Trophoblast cell (in vitro differentiated cells and primary cell): ENCODE results near the gene MRPL53.
A peak's percentile ranks its signal among the peaks of the same experiment; 100 is the strongest.

Source experiments
- DNase-seq, 2 donors: peaks; one replicate each; pipeline ENCODE4 v3.0.0-alpha.2; 2016
- H2AFZ ChIP-seq: 2 replicates; pipeline ENCODE4 v1.6.1; 2013; ENCODE audit warnings: low read length, moderate library complexity, mild to moderate bottlenecking; ENCODE audit not compliant: insufficient read depth, poor library complexity
- H2AK5ac ChIP-seq: 2 replicates; pipeline ENCODE4 v1.6.1; 2013; ENCODE audit warnings: mild to moderate bottlenecking, low read length
- H2BK120ac ChIP-seq: 2 replicates; pipeline ENCODE4 v1.6.1; 2013; ENCODE audit warnings: low read length, mild to moderate bottlenecking, moderate library complexity; ENCODE audit not compliant: insufficient read depth, poor library complexity
- H2BK12ac ChIP-seq: 2 replicates; pipeline ENCODE4 v1.6.1; 2013; ENCODE audit warnings: mild to moderate bottlenecking, low read length, moderate library complexity
- H2BK5ac ChIP-seq: 2 replicates; pipeline ENCODE4 v1.6.1; 2013; ENCODE audit warnings: low read length, low read depth, moderate library complexity, mild to moderate bottlenecking; ENCODE audit not compliant: poor library complexity
- H3K14ac ChIP-seq: 2 replicates; pipeline ENCODE4 v1.6.1; 2013; ENCODE audit warnings: mild to moderate bottlenecking, low read length
- H3K18ac ChIP-seq: 2 replicates; pipeline ENCODE4 v1.6.1; 2013; ENCODE audit warnings: mild to moderate bottlenecking, low read length
- H3K23ac ChIP-seq: 2 replicates; pipeline ENCODE4 v1.6.1; 2013; ENCODE audit warnings: low read length
- H3K27ac ChIP-seq: 2 replicates; pipeline ENCODE4 v1.5.1; 2013; ENCODE audit warnings: low read depth, mild to moderate bottlenecking, inconsistent platforms, low read length, moderate library complexity
- H3K27me3 ChIP-seq: 2 replicates; pipeline ENCODE4 v1.6.1; 2013; ENCODE audit warnings: inconsistent platforms, mild to moderate bottlenecking, low read length, moderate library complexity; ENCODE audit not compliant: insufficient read depth
- H3K36me3 ChIP-seq, 2 experiments: 1 replicate in 1 of 2; 2 replicates in 1 of 2; pipeline ENCODE4 v1.6.1; 2013; ENCODE audit warnings: low read length in 2 of 2, mild to moderate bottlenecking in 2 of 2, moderate library complexity in 1 of 2; ENCODE audit not compliant: insufficient read depth in 2 of 2, control insufficient read depth in 1 of 2
- H3K4ac ChIP-seq: 2 replicates; pipeline ENCODE4 v1.6.1; 2013; ENCODE audit warnings: low read depth, mild to moderate bottlenecking, low read length, moderate library complexity
- H3K4me1 ChIP-seq, 2 experiments: 1 replicate in 1 of 2; 2 replicates in 1 of 2; pipeline ENCODE4 v1.6.1; 2013; ENCODE audit warnings: low read length in 2 of 2, mild to moderate bottlenecking in 2 of 2, moderate library complexity in 1 of 2; ENCODE audit not compliant: insufficient read depth in 2 of 2, control insufficient read depth in 1 of 2
- H3K4me2 ChIP-seq: 2 replicates; pipeline ENCODE4 v1.6.1; 2013; ENCODE audit warnings: inconsistent platforms, mild to moderate bottlenecking, low read length, moderate library complexity
- H3K4me3 ChIP-seq: 2 replicates; pipeline ENCODE4 v1.5.1; 2013; ENCODE audit warnings: mild to moderate bottlenecking, low read depth, low read length, inconsistent platforms
- H3K79me1 ChIP-seq: one replicate; pipeline ENCODE4 v1.6.1; 2013; ENCODE audit warnings: low read length
- H3K79me2 ChIP-seq: 2 replicates; pipeline ENCODE4 v1.6.1; 2013; ENCODE audit warnings: low read length, mild to moderate bottlenecking; ENCODE audit not compliant: control insufficient read depth, insufficient read depth, poor library complexity
- H3K9ac ChIP-seq: 2 replicates; pipeline ENCODE4 v1.6.1; 2013; ENCODE audit warnings: mild to moderate bottlenecking, low read length
- H3K9me3 ChIP-seq: 2 replicates; pipeline ENCODE4 v1.6.1; 2013; ENCODE audit warnings: low read depth, mild to moderate bottlenecking, control low read depth, inconsistent platforms, low read length; ENCODE audit not compliant: insufficient read depth
- H4K12ac ChIP-seq: 2 replicates; pipeline ENCODE4 v1.6.1; 2013; ENCODE audit warnings: low read depth, mild to moderate bottlenecking, low read length, moderate library complexity
- H4K8ac ChIP-seq: 2 replicates; pipeline ENCODE4 v1.6.1; 2013; ENCODE audit warnings: low read depth, mild to moderate bottlenecking, low read length, moderate library complexity
- H4K91ac ChIP-seq: one replicate; pipeline ENCODE4 v1.6.1; 2013; ENCODE audit warnings: low read depth, mild to moderate bottlenecking, low read length, moderate library complexity
- WGBS: extraction: QIAGEN DNeasy Blood & Tissue Kit; methylation state at CpG from one replicate; pipeline ENCODE4 v1.1.7; 2013; ENCODE audit warnings: missing lambda C conversion rate; ENCODE audit not compliant: insufficient read length, insufficient coverage; ENCODE audit errors: extremely low coverage; 5-methylcytosine and 5-hydroxymethylcytosine counted together

Gene MRPL53

GRCh38 chr2:74499267-74499939 is 26.9 kb upstream of the MRPL53 start, which contains the start of gene LBX2:
Gene LBX2 (minus strand): TSS chr2:74499603. CDS start chr2:74499537, 66 bp downstream.
- no peak within 1 kb of the TSS for H4K91ac ChIP-seq
- H3K79me2 ChIP-seq, result peaks cover 8% of the 10 kb centered on the region
- H3K4me1 ChIP-seq, result peaks cover 29% of the 10 kb centered on the region in 2 experiments
- no peak within 1 kb of the TSS for H4K8ac ChIP-seq
- no peak within 1 kb of the TSS for H4K12ac ChIP-seq
- H3K23ac ChIP-seq, result no peak within 1 kb of the TSS
- peaks cover 67% of the 10 kb centered on the region for H3K27me3 ChIP-seq
- H3K27ac ChIP-seq, result no peak within 1 kb of the TSS
- peaks cover 19% of the 10 kb centered on the region for H3K79me1 ChIP-seq
- no peak within 1 kb of the TSS for H3K9ac ChIP-seq
- no CpG with 5 or more reads among the region's 65 CpGs for WGBS
- peak within 1 kb of the TSS; percentile 63 for H3K4me2 ChIP-seq
- H3K18ac ChIP-seq, result no peak within 1 kb of the TSS
- H3K4ac ChIP-seq, result no peak within 1 kb of the TSS
- no peak within 1 kb of the TSS for H2BK5ac ChIP-seq
- H2BK12ac ChIP-seq, result no peak within 1 kb of the TSS
- H3K14ac ChIP-seq, result no peak within 1 kb of the TSS
- no peak within 1 kb of the TSS for H2BK120ac ChIP-seq
- H3K36me3 ChIP-seq, result no peaks in the 10 kb centered on the region
- no peak within 1 kb of the TSS for H2AK5ac ChIP-seq
- H2AFZ ChIP-seq, result peak within 1 kb of the TSS; percentile 27
- DNase-seq, result peak in 1 of 2 donors; percentile 17
- H3K9me3 ChIP-seq, result peaks cover 2% of the 10 kb centered on the region
- peak within 1 kb of the TSS; percentile 30 for H3K4me3 ChIP-seq

GRCh38 chr2:74498500-74499266 is 26.2 kb upstream of the MRPL53 start:
- no peak overlapping the region for H2BK120ac ChIP-seq
- peaks cover 2% of the 10 kb centered on the region for H3K9me3 ChIP-seq
- no peak overlapping the region for H3K18ac ChIP-seq
- peaks cover 18% of the 10 kb centered on the region for H3K79me1 ChIP-seq
- H3K79me2 ChIP-seq, result peaks cover 8% of the 10 kb centered on the region
- DNase-seq, result peak; percentile 23 to 33
- peak overlapping the region; percentile 27 for H2AFZ ChIP-seq
- H3K23ac ChIP-seq, result no peak overlapping the region
- H3K27ac ChIP-seq, result no peak overlapping the region
- peak overlapping the region; percentile 30 for H3K4me3 ChIP-seq
- H4K8ac ChIP-seq, result no peak overlapping the region
- H3K4me1 ChIP-seq, result peaks cover 25% of the 10 kb centered on the region in 2 experiments
- no peak overlapping the region for H3K14ac ChIP-seq
- H4K12ac ChIP-seq, result no peak overlapping the region
- no peak overlapping the region for H3K4ac ChIP-seq
- H2BK12ac ChIP-seq, result no peak overlapping the region
- no peak overlapping the region for H3K9ac ChIP-seq
- H2BK5ac ChIP-seq, result no peak overlapping the region
- peaks cover 63% of the 10 kb centered on the region for H3K27me3 ChIP-seq
- peaks cover 0 to under 1% of the 10 kb centered on the region in 2 experiments for H3K36me3 ChIP-seq
- H2AK5ac ChIP-seq, result no peak overlapping the region
- H4K91ac ChIP-seq, result no peak overlapping the region
- WGBS, result no CpG with 5 or more reads among the region's 41 CpGs
- H3K4me2 ChIP-seq, result peak overlapping the region; percentile 63

- H3K36me3 ChIP-seq, result peaks cover 2 to 8% of the 10 kb centered on the region in 2 experiments
- no peak overlapping the region for H3K18ac ChIP-seq
- H3K4ac ChIP-seq, result no peak overlapping the region
- no peak overlapping the region for H2BK120ac ChIP-seq
- no peak overlapping the region for H2BK5ac ChIP-seq
- H3K14ac ChIP-seq, result no peak overlapping the region
- H3K79me1 ChIP-seq, result peaks cover 10% of the 10 kb centered on the region
- peak overlapping the region; percentile 1 for H4K8ac ChIP-seq
- H3K9ac ChIP-seq, result no peak overlapping the region
- DNase-seq, result peak; percentile 39 to 71
- H2AFZ ChIP-seq, result peak overlapping the region; percentile 27
- H4K12ac ChIP-seq, result no peak overlapping the region
- H3K27ac ChIP-seq, result no peak overlapping the region
- H3K4me1 ChIP-seq, result peaks cover 20 to 21% of the 10 kb centered on the region in 2 experiments
- H3K4me3 ChIP-seq, result peak overlapping the region; percentile 54
- peaks cover 57% of the 10 kb centered on the region for H3K27me3 ChIP-seq
- no CpG with 5 or more reads among the region's 61 CpGs for WGBS
- no peak overlapping the region for H3K23ac ChIP-seq
- H2AK5ac ChIP-seq, result no peak overlapping the region
- peaks cover 4% of the 10 kb centered on the region for H3K79me2 ChIP-seq
- H3K9me3 ChIP-seq, result peaks cover 2% of the 10 kb centered on the region
- no peak overlapping the region for H4K91ac ChIP-seq
- H3K4me2 ChIP-seq, result peak overlapping the region; percentile 63
- no peak overlapping the region for H2BK12ac ChIP-seq
Measured at GRCh38 chr2:74497777-74498499, 25.5 kb upstream of the MRPL53 start.

GRCh38 chr2:74496997-74497776 is 24.7 kb upstream of the MRPL53 start:
- no peak overlapping the region for H4K8ac ChIP-seq
- peak overlapping the region; percentile 63 for H3K4me2 ChIP-seq
- no CpG with 5 or more reads among the region's 19 CpGs for WGBS

More at GRCh38 chr2:74496997-74497776, 24.7 kb upstream of the MRPL53 start:
- Histone ChIP-seq H3K18ac (no peak overlapping the region), H3K79me2 (no peaks in the 10 kb centered on the region), H3K9me3 (peaks cover 2% of the 10 kb centered on the region), H2BK120ac (no peak overlapping the region), H3K4ac (no peak overlapping the region), H3K79me1 (peaks cover 3% of the 10 kb centered on the region), H3K4me1 (peaks cover 18% of the 10 kb centered on the region in 2 experiments), H3K4me3 (no peak overlapping the region), H2AFZ (no peak overlapping the region), H3K23ac (no peak overlapping the region), H3K27ac (no peak overlapping the region), H3K27me3 (peaks cover 50% of the 10 kb centered on the region), H3K14ac (no peak overlapping the region), H2BK12ac (no peak overlapping the region), H4K91ac (no peak overlapping the region), H3K36me3 (peaks cover 8 to 15% of the 10 kb centered on the region in 2 experiments), H3K9ac (no peak overlapping the region), H4K12ac (no peak overlapping the region), H2BK5ac (no peak overlapping the region), H2AK5ac (no peak overlapping the region)
- DNase-seq, result no peak
